ENCODE measurements around the gene ADAMTS12.

ADAMTS12 gene

GRCh38 chr5:33509036-33509435, 382.8 kb downstream of the ADAMTS12 start:
- no peaks in the 10 kb centered on the region for H3K4me1 ChIP-seq (ENCODE audit: control insufficient read depth, insufficient read depth, low read length)
- no peaks in the 10 kb centered on the region for H3K36me3 ChIP-seq (ENCODE audit: control insufficient read depth, insufficient read depth, low read length, severe bottlenecking)
- no peak overlapping the region for H3K9ac ChIP-seq (ENCODE audit: low read length)
- H3K27me3 ChIP-seq (replicated peaks; ENCODE audit: control insufficient read depth, insufficient read depth, low read length), result no peaks in the 10 kb centered on the region
- no peak overlapping the region for H3K4me3 ChIP-seq (ENCODE audit: low read length)
- H3K9me3 ChIP-seq (ENCODE audit: control insufficient read depth, low read length), result no peaks in the 10 kb centered on the region
- DNase-seq (ENCODE audit: low read depth), result peak; percentile 42

- H3K9me3 ChIP-seq (ENCODE audit: control insufficient read depth, low read length), result no peaks in the 10 kb centered on the region
- no peak overlapping the region for H3K9ac ChIP-seq (ENCODE audit: low read length)
- H3K4me1 ChIP-seq (ENCODE audit: control insufficient read depth, insufficient read depth, low read length), result no peaks in the 10 kb centered on the region
- no peak overlapping the region for H3K4me3 ChIP-seq (ENCODE audit: low read length)
- no peaks in the 10 kb centered on the region for H3K36me3 ChIP-seq (ENCODE audit: control insufficient read depth, insufficient read depth, low read length, severe bottlenecking)
- DNase-seq (ENCODE audit: low read depth), result no peak
- H3K27me3 ChIP-seq (replicated peaks; ENCODE audit: control insufficient read depth, insufficient read depth, low read length), result no peaks in the 10 kb centered on the region
Measured at GRCh38 chr5:33507426-33507825, 384.4 kb downstream of the ADAMTS12 start.

GRCh38 chr5:33504570-33504969, 387.2 kb downstream of the ADAMTS12 start:
- Histone ChIP-seq H3K4me1 (ENCODE audit: control insufficient read depth, insufficient read depth, low read length) (no peaks in the 10 kb centered on the region), H3K9ac (ENCODE audit: low read length) (no peak overlapping the region), H3K4me3 (ENCODE audit: low read length) (no peak overlapping the region), H3K36me3 (ENCODE audit: control insufficient read depth, insufficient read depth, low read length, severe bottlenecking) (no peaks in the 10 kb centered on the region), H3K27me3 (replicated peaks; ENCODE audit: control insufficient read depth, insufficient read depth, low read length) (no peaks in the 10 kb centered on the region), H3K9me3 (ENCODE audit: control insufficient read depth, low read length) (no peaks in the 10 kb centered on the region)
- DNase-seq (ENCODE audit: low read depth), result no peak

GRCh38 chr5:33501899-33502298, 389.9 kb downstream of the ADAMTS12 start:
- Histone ChIP-seq H3K9ac (ENCODE audit: low read length) (no peak overlapping the region), H3K4me1 (ENCODE audit: control insufficient read depth, insufficient read depth, low read length) (no peaks in the 10 kb centered on the region), H3K27me3 (replicated peaks; ENCODE audit: control insufficient read depth, insufficient read depth, low read length) (no peaks in the 10 kb centered on the region), H3K4me3 (ENCODE audit: low read length) (no peak overlapping the region), H3K36me3 (ENCODE audit: control insufficient read depth, insufficient read depth, low read length, severe bottlenecking) (no peaks in the 10 kb centered on the region), H3K9me3 (ENCODE audit: control insufficient read depth, low read length) (no peaks in the 10 kb centered on the region)
- no peak for DNase-seq (ENCODE audit: low read depth)

- no peaks in the 10 kb centered on the region for H3K4me1 ChIP-seq (ENCODE audit: control insufficient read depth, insufficient read depth, low read length)
- H3K4me3 ChIP-seq (ENCODE audit: low read length), result no peak overlapping the region
- H3K9me3 ChIP-seq (ENCODE audit: control insufficient read depth, low read length), result no peaks in the 10 kb centered on the region
- H3K9ac ChIP-seq (ENCODE audit: low read length), result no peak overlapping the region
- DNase-seq (ENCODE audit: low read depth), result no peak
- no peaks in the 10 kb centered on the region for H3K27me3 ChIP-seq (replicated peaks; ENCODE audit: control insufficient read depth, insufficient read depth, low read length)
- no peaks in the 10 kb centered on the region for H3K36me3 ChIP-seq (ENCODE audit: control insufficient read depth, insufficient read depth, low read length, severe bottlenecking)
Measured at GRCh38 chr5:33501260-33501659, 390.5 kb downstream of the ADAMTS12 start.

GRCh38 chr5:33494466-33494865, 397.3 kb downstream of the ADAMTS12 start:
- Histone ChIP-seq H3K9me3 (ENCODE audit: control insufficient read depth, low read length) (no peaks in the 10 kb centered on the region), H3K4me3 (ENCODE audit: low read length) (no peak overlapping the region), H3K27me3 (replicated peaks; ENCODE audit: control insufficient read depth, insufficient read depth, low read length) (no peaks in the 10 kb centered on the region), H3K36me3 (ENCODE audit: control insufficient read depth, insufficient read depth, low read length, severe bottlenecking) (no peaks in the 10 kb centered on the region), H3K9ac (ENCODE audit: low read length) (no peak overlapping the region), H3K4me1 (ENCODE audit: control insufficient read depth, insufficient read depth, low read length) (peaks cover 3% of the 10 kb centered on the region)
- DNase-seq (ENCODE audit: low read depth), result peak; percentile 26

- H3K4me1 ChIP-seq (ENCODE audit: control insufficient read depth, insufficient read depth, low read length), result peaks cover 3% of the 10 kb centered on the region
- no peak overlapping the region for H3K9ac ChIP-seq (ENCODE audit: low read length)
- no peaks in the 10 kb centered on the region for H3K9me3 ChIP-seq (ENCODE audit: control insufficient read depth, low read length)
- no peak overlapping the region for H3K4me3 ChIP-seq (ENCODE audit: low read length)
- no peaks in the 10 kb centered on the region for H3K36me3 ChIP-seq (ENCODE audit: control insufficient read depth, insufficient read depth, low read length, severe bottlenecking)
- no peaks in the 10 kb centered on the region for H3K27me3 ChIP-seq (replicated peaks; ENCODE audit: control insufficient read depth, insufficient read depth, low read length)
- peak; percentile 30 for DNase-seq (ENCODE audit: low read depth)
Measured at GRCh38 chr5:33491941-33492340, 399.8 kb downstream of the ADAMTS12 start.

GRCh38 chr5:33490071-33490665, 401.6 kb downstream of the ADAMTS12 start:
- no peaks in the 10 kb centered on the region for H3K27me3 ChIP-seq (replicated peaks; ENCODE audit: control insufficient read depth, insufficient read depth, low read length)

GRCh38 chr5:33489481-33490067, 402.2 kb downstream of the ADAMTS12 start:
- no peak overlapping the region for H3K4me3 ChIP-seq (ENCODE audit: low read length)
- no peaks in the 10 kb centered on the region for H3K9me3 ChIP-seq (ENCODE audit: control insufficient read depth, low read length)
- H3K4me1 ChIP-seq (ENCODE audit: control insufficient read depth, insufficient read depth, low read length), result peaks cover 3% of the 10 kb centered on the region
- H3K36me3 ChIP-seq (ENCODE audit: control insufficient read depth, insufficient read depth, low read length, severe bottlenecking), result no peaks in the 10 kb centered on the region
- no peak overlapping the region for H3K9ac ChIP-seq (ENCODE audit: low read length)
- H3K27me3 ChIP-seq (replicated peaks; ENCODE audit: control insufficient read depth, insufficient read depth, low read length), result no peaks in the 10 kb centered on the region
- DNase-seq (ENCODE audit: low read depth), result no peak

More at GRCh38 chr5:33490071-33490665, 401.6 kb downstream of the ADAMTS12 start:
- peaks cover 3% of the 10 kb centered on the region for H3K4me1 ChIP-seq (ENCODE audit: control insufficient read depth, insufficient read depth, low read length)
- no peaks in the 10 kb centered on the region for H3K9me3 ChIP-seq (ENCODE audit: control insufficient read depth, low read length)
- H3K36me3 ChIP-seq (ENCODE audit: control insufficient read depth, insufficient read depth, low read length, severe bottlenecking), result no peaks in the 10 kb centered on the region
- H3K4me3 ChIP-seq (ENCODE audit: low read length), result no peak overlapping the region
- no peak for DNase-seq (ENCODE audit: low read depth)
- no peak overlapping the region for H3K9ac ChIP-seq (ENCODE audit: low read length)

- H3K4me3 ChIP-seq (ENCODE audit: low read length), result no peak overlapping the region
- H3K4me1 ChIP-seq (ENCODE audit: control insufficient read depth, insufficient read depth, low read length), result no peaks in the 10 kb centered on the region
- H3K27me3 ChIP-seq (replicated peaks; ENCODE audit: control insufficient read depth, insufficient read depth, low read length), result no peaks in the 10 kb centered on the region
- no peak for DNase-seq (ENCODE audit: low read depth)
- H3K9me3 ChIP-seq (ENCODE audit: control insufficient read depth, low read length), result no peaks in the 10 kb centered on the region
- no peak overlapping the region for H3K9ac ChIP-seq (ENCODE audit: low read length)
- no peaks in the 10 kb centered on the region for H3K36me3 ChIP-seq (ENCODE audit: control insufficient read depth, insufficient read depth, low read length, severe bottlenecking)
Measured at GRCh38 chr5:33488558-33489355, 403.0 kb downstream of the ADAMTS12 start.

- Histone ChIP-seq H3K4me3 (ENCODE audit: low read length) (no peak overlapping the region), H3K4me1 (ENCODE audit: control insufficient read depth, insufficient read depth, low read length) (no peaks in the 10 kb centered on the region)
- DNase-seq (ENCODE audit: low read depth), result peak; percentile 10
Measured at GRCh38 chr5:33487236-33487635, 404.6 kb downstream of the ADAMTS12 start.

More at GRCh38 chr5:33487236-33487635, 404.6 kb downstream of the ADAMTS12 start:
- no peaks in the 10 kb centered on the region for H3K9me3 ChIP-seq (ENCODE audit: control insufficient read depth, low read length)
- H3K27me3 ChIP-seq (replicated peaks; ENCODE audit: control insufficient read depth, insufficient read depth, low read length), result no peaks in the 10 kb centered on the region
- no peak overlapping the region for H3K9ac ChIP-seq (ENCODE audit: low read length)
- no peaks in the 10 kb centered on the region for H3K36me3 ChIP-seq (ENCODE audit: control insufficient read depth, insufficient read depth, low read length, severe bottlenecking)

Data from adipocyte (in vitro differentiated cells).